H9 (cell line): ENCODE results near the gene CHAMP1. TPM values are rescaled to one million over a fixed set of nuclear protein-coding genes. Genes with fewer than 3 reads are reported as not detected.

Experiments
- DNase-seq: peaks from one replicate; pipeline ENCODE4 v3.0.0-alpha.2; 2017
- H2AFZ ChIP-seq: one replicate; pipeline ENCODE4 v1.6.1; 2013; ENCODE audit warnings: mild to moderate bottlenecking, low read length, control low read depth, moderate library complexity
- H2AK5ac ChIP-seq: 2 replicates; pipeline ENCODE4 v1.6.1; 2013; ENCODE audit warnings: low read length, control low read depth, mixed read lengths; ENCODE audit not compliant: insufficient read length
- H2BK120ac ChIP-seq: one replicate; pipeline ENCODE4 v1.6.1; 2013; ENCODE audit warnings: low read depth, mild to moderate bottlenecking, low read length, control low read depth, inconsistent platforms; ENCODE audit not compliant: poor library complexity, severe bottlenecking
- H2BK12ac ChIP-seq: 2 replicates; pipeline ENCODE4 v1.6.1; 2013; ENCODE audit warnings: low read length, control low read depth, mixed read lengths, low read depth; ENCODE audit not compliant: insufficient read length
- H2BK15ac ChIP-seq: 2 replicates; pipeline ENCODE4 v1.6.1; 2013; ENCODE audit warnings: low read depth, low read length, control low read depth
- H2BK20ac ChIP-seq: one replicate; pipeline ENCODE4 v1.6.1; 2013; ENCODE audit warnings: low read depth, mild to moderate bottlenecking, low read length, control low read depth, inconsistent platforms; ENCODE audit not compliant: poor library complexity, severe bottlenecking
- H2BK5ac ChIP-seq: 2 replicates; pipeline ENCODE4 v1.6.1; 2013; ENCODE audit warnings: low read length, control low read depth, mixed read lengths; ENCODE audit not compliant: insufficient read length
- H3K14ac ChIP-seq: 2 replicates; pipeline ENCODE4 v1.6.1; 2013; ENCODE audit warnings: low read length, control low read depth; ENCODE audit not compliant: insufficient read depth
- H3K18ac ChIP-seq: 2 replicates; pipeline ENCODE4 v1.6.1; 2013; ENCODE audit warnings: low read depth, mild to moderate bottlenecking, mixed read lengths, low read length, control low read depth; ENCODE audit not compliant: insufficient read length
- H3K23ac ChIP-seq: 2 replicates; pipeline ENCODE4 v1.6.1; 2013; ENCODE audit warnings: low read length, control low read depth, mixed read lengths, low read depth; ENCODE audit not compliant: insufficient read length
- H3K23me2 ChIP-seq: 2 replicates; pipeline ENCODE4 v1.6.1; 2013; ENCODE audit warnings: low read depth, mild to moderate bottlenecking, mixed read lengths, low read length, control low read depth; ENCODE audit not compliant: insufficient read length, poor library complexity, severe bottlenecking
- H3K27ac ChIP-seq: 2 replicates; pipeline ENCODE4 v1.5.1; 2013; ENCODE audit warnings: low read length, control low read depth, mixed read lengths, low read depth; ENCODE audit not compliant: insufficient read length
- H3K27me3 ChIP-seq: 2 replicates; pipeline ENCODE4 v1.6.1; 2013; ENCODE audit warnings: low read length, control low read depth, inconsistent platforms; ENCODE audit not compliant: insufficient read depth
- H3K4ac ChIP-seq: 2 replicates; pipeline ENCODE4 v1.6.1; 2013; ENCODE audit warnings: low read depth, mild to moderate bottlenecking, control low read depth, inconsistent platforms, low read length, moderate library complexity
- H3K4me1 ChIP-seq: 2 replicates; pipeline ENCODE4 v1.6.1; 2013; ENCODE audit warnings: low read length, control low read depth, inconsistent platforms; ENCODE audit not compliant: insufficient read depth
- H3K4me2 ChIP-seq: 2 replicates; pipeline ENCODE4 v1.6.1; 2013; ENCODE audit warnings: low read length, control low read depth, mixed read lengths; ENCODE audit not compliant: insufficient read length, insufficient read depth
- H3K56ac ChIP-seq: 2 replicates; pipeline ENCODE4 v1.6.1; 2013; ENCODE audit warnings: low read depth, mild to moderate bottlenecking, mixed read lengths, low read length, control low read depth; ENCODE audit not compliant: insufficient read length
- H3K79me1 ChIP-seq: 2 replicates; pipeline ENCODE4 v1.6.1; 2013; ENCODE audit warnings: low read depth, mild to moderate bottlenecking, moderate library complexity, low read length, control low read depth, inconsistent platforms; ENCODE audit not compliant: insufficient read depth, poor library complexity, severe bottlenecking
- H3K79me2 ChIP-seq: 2 replicates; pipeline ENCODE4 v1.6.1; 2013; ENCODE audit warnings: low read length, control low read depth, inconsistent platforms; ENCODE audit not compliant: insufficient read depth
- H3K9ac ChIP-seq: 2 replicates; pipeline ENCODE4 v1.6.1; 2013; ENCODE audit warnings: low read length, control low read depth, mixed read lengths; ENCODE audit not compliant: insufficient read length; ENCODE audit errors: extremely low read depth
- H3K9me3 ChIP-seq: one replicate; pipeline ENCODE4 v1.6.1; 2013; ENCODE audit warnings: low read depth, low read length, inconsistent platforms; ENCODE audit not compliant: control insufficient read depth
- H3T11ph ChIP-seq: one replicate; pipeline ENCODE4 v1.6.1; 2013; ENCODE audit warnings: mild to moderate bottlenecking, low read length, control low read depth, inconsistent platforms
- H4K20me1 ChIP-seq: one replicate; pipeline ENCODE4 v1.6.1; 2013; ENCODE audit not compliant: control insufficient read depth, insufficient read length, insufficient read depth
- H4K5ac ChIP-seq: 2 replicates; pipeline ENCODE4 v1.6.1; 2013; ENCODE audit warnings: low read depth, mild to moderate bottlenecking, mixed read lengths, low read length, control low read depth; ENCODE audit not compliant: insufficient read length
- H4K8ac ChIP-seq: replicated peaks from 2 replicates; pipeline ENCODE4 v1.6.1; 2013; ENCODE audit warnings: low read length, control low read depth, mixed read lengths, low read depth; ENCODE audit not compliant: insufficient read length
- H4K91ac ChIP-seq: 2 replicates; pipeline ENCODE4 v1.6.1; 2013; ENCODE audit warnings: low read depth, mild to moderate bottlenecking, moderate library complexity, mixed read lengths, low read length, control low read depth; ENCODE audit not compliant: insufficient read length
- H3K27ac Mint-ChIP-seq, 3 experiments: 2 replicates in 2 of 3; 3 replicates in 1 of 3; pipeline ENCODE4 v1.8.0; 2020 to 2021; ENCODE audit warnings: mixed read lengths in 3 of 3, mild to moderate bottlenecking in 1 of 3, moderate library complexity in 1 of 3
- H3K27me3 Mint-ChIP-seq: 2 replicates; pipeline ENCODE4 v1.8.0; 2021; ENCODE audit warnings: low read depth, mild to moderate bottlenecking, moderate library complexity, mixed read lengths
- H3K36me3 Mint-ChIP-seq, 3 experiments: 2 replicates in 2 of 3; 3 replicates in 1 of 3; pipeline ENCODE4 v1.8.0; 2020 to 2021; ENCODE audit warnings: low read depth in 3 of 3, mixed read lengths in 3 of 3; ENCODE audit not compliant: insufficient read depth in 1 of 3
- H3K4me1 Mint-ChIP-seq, 2 experiments: 2 replicates each; pipeline ENCODE4 v1.8.0; 2020; ENCODE audit warnings: mixed read lengths in 2 of 2
- H3K4me3 Mint-ChIP-seq, 2 experiments: 2 replicates in 1 of 2; 3 replicates in 1 of 2; pipeline ENCODE4 v1.8.0; 2020 to 2021; ENCODE audit warnings: mild to moderate bottlenecking in 2 of 2, mixed read lengths in 2 of 2, moderate library complexity in 1 of 2
- H3K9me3 Mint-ChIP-seq, 2 experiments: 2 replicates in 1 of 2; 3 replicates in 1 of 2; pipeline ENCODE4 v1.8.0; 2020; ENCODE audit warnings: mild to moderate bottlenecking in 2 of 2, mixed read lengths in 2 of 2, moderate library complexity in 1 of 2
- WGBS: extraction: QIAGEN DNeasy Blood & Tissue Kit; methylation state at CpG from one replicate; pipeline ENCODE4 v1.1.7; 2013; ENCODE audit warnings: missing lambda C conversion rate, low lambda C conversion rate, mixed read lengths; ENCODE audit not compliant: insufficient read length; ENCODE audit errors: extremely low coverage; 5-methylcytosine and 5-hydroxymethylcytosine counted together
- long read RNA-seq: library from polyadenylated mRNA; unstranded; transcript quantifications from one replicate; pipeline ENCODE4 v2.0.0, GENCODE V29; 2020
- total RNA-seq: library from RNA; stranded (reverse); gene quantifications from 2 replicates; pipeline ENCODE4 v1.2.1, GENCODE V29; 2021
- TF ChIP-seq, protein P1 (sequence below): fragments of 200-600 bp; sonication (generic); conservative IDR thresholded peaks from 3 replicates; pipeline ENCODE4 v1.8.0; 2021; ENCODE audit warnings: antibody characterized with exemption, mild to moderate bottlenecking

Gene CHAMP1, protein sequence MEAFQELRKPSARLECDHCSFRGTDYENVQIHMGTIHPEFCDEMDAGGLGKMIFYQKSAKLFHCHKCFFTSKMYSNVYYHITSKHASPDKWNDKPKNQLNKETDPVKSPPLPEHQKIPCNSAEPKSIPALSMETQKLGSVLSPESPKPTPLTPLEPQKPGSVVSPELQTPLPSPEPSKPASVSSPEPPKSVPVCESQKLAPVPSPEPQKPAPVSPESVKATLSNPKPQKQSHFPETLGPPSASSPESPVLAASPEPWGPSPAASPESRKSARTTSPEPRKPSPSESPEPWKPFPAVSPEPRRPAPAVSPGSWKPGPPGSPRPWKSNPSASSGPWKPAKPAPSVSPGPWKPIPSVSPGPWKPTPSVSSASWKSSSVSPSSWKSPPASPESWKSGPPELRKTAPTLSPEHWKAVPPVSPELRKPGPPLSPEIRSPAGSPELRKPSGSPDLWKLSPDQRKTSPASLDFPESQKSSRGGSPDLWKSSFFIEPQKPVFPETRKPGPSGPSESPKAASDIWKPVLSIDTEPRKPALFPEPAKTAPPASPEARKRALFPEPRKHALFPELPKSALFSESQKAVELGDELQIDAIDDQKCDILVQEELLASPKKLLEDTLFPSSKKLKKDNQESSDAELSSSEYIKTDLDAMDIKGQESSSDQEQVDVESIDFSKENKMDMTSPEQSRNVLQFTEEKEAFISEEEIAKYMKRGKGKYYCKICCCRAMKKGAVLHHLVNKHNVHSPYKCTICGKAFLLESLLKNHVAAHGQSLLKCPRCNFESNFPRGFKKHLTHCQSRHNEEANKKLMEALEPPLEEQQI
- total RNA-seq, result 57.8 and 62.1 TPM in 2 replicates
- long read RNA-seq, transcript CHAMP1-201 (3 exons, 3,975 nt), result major isoform, 10 of 13 reads
- long read RNA-seq, partial matches to known transcripts, result 1 of 13 reads
- long read RNA-seq, other reads (novel, unspliced or antisense), result 1 of 13 reads

DNA sequence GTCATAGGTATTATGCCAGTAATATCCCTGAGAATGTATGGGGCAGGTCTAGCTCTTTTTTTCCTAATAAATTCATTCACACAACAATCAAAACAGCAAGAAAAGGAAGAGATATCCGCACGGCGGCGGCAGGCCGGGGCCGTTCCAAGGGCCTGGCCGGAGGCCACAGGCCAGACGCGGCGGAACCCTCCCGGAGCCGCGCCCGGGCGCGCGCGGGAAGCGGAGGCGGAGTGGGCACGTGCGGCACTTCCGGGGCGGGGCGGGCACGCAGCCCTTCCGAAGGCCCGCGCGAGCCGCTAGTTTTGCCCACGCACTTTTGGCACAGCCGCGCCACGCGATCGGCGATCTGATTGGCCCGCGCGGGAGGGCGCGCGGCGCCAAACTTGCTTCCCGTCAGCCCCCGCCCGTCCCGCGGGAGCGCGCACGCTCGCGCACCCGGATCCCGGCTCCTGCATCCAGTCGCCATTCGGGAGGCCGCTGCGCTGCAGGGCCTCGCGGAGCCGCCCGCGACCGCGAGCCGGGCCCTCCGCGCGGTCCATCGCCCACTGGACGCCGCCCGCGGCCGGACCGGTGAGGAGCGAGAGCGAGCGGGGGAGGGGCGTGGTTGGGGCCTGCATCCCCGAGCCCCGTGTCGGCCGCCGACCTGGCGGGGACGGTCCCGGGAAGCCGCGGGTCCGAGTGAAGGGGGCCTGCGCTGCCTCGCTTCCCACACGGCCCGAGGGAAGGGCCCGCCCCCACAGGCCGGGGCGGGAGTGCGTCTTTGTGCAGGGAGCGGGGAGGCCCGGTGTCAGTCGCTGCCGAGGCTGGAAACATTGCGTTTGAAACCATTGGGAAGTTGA lies at the start of gene CHAMP1:
Gene CHAMP1 (plus strand): TSS at position 430 of the 839 bp plus-strand sequence. CDS start 9,340 bp downstream, outside the sequence.
- peaks cover under 1 to 13% (median 8%) of the 10 kb centered on the region in 3 experiments; a peak in 5 of 7 replicates for H3K36me3 Mint-ChIP-seq
- Histone ChIP-seq H2BK12ac (no peak within 1 kb of the TSS), H3K9me3 (no peaks in the 10 kb centered on the region), H3K9ac (peak within 1 kb of the TSS; percentile 58), H4K91ac (no peak within 1 kb of the TSS), H2BK20ac (no peak within 1 kb of the TSS), H4K8ac (no peak within 1 kb of the TSS), H4K20me1 (no peaks in the 10 kb centered on the region), H3T11ph (no peak within 1 kb of the TSS), H3K18ac (no peak within 1 kb of the TSS), H3K4me2 (peak within 1 kb of the TSS; percentile 87), H3K4ac (no peak within 1 kb of the TSS), H3K14ac (peak within 1 kb of the TSS; percentile 88; the same call in 1 of the 2 replicates), H2BK5ac (no peak within 1 kb of the TSS), H3K27me3 (no peaks in the 10 kb centered on the region), H2AK5ac (no peak within 1 kb of the TSS), H2BK15ac (no peak within 1 kb of the TSS), H3K23me2 (peaks cover 3% of the 10 kb centered on the region), H4K5ac (no peak within 1 kb of the TSS), H2BK120ac (no peak within 1 kb of the TSS), H3K4me1 (no peaks in the 10 kb centered on the region), H3K56ac (no peak within 1 kb of the TSS), H3K79me1 (peaks cover 3% of the 10 kb centered on the region), H3K27ac (no peak within 1 kb of the TSS), H2AFZ (no peak within 1 kb of the TSS), H3K79me2 (peaks cover 11% of the 10 kb centered on the region; the same call in 1 of the 2 replicates), H3K23ac (no peak within 1 kb of the TSS)
- no peaks in the 10 kb centered on the region for H3K9me3 Mint-ChIP-seq
- peak; percentile 87 for DNase-seq
- TF ChIP-seq, protein P1, sequence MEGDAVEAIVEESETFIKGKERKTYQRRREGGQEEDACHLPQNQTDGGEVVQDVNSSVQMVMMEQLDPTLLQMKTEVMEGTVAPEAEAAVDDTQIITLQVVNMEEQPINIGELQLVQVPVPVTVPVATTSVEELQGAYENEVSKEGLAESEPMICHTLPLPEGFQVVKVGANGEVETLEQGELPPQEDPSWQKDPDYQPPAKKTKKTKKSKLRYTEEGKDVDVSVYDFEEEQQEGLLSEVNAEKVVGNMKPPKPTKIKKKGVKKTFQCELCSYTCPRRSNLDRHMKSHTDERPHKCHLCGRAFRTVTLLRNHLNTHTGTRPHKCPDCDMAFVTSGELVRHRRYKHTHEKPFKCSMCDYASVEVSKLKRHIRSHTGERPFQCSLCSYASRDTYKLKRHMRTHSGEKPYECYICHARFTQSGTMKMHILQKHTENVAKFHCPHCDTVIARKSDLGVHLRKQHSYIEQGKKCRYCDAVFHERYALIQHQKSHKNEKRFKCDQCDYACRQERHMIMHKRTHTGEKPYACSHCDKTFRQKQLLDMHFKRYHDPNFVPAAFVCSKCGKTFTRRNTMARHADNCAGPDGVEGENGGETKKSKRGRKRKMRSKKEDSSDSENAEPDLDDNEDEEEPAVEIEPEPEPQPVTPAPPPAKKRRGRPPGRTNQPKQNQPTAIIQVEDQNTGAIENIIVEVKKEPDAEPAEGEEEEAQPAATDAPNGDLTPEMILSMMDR, result no peak
- H3K4me1 Mint-ChIP-seq, result peaks cover 17 to 18% of the 10 kb centered on the region in 2 experiments
- H3K4me3 Mint-ChIP-seq, result peak within 1 kb of the TSS; percentile 86 to 89
- H3K27me3 Mint-ChIP-seq, result no peaks in the 10 kb centered on the region
- no CpG with 5 or more reads among the region's 107 CpGs for WGBS
- peak within 1 kb of the TSS; percentile 90 to 97 (median 92); a peak in 6 of 7 replicates for H3K27ac Mint-ChIP-seq
